KG1 (cell line): Measurements from ENCODE around the gene CLCN2.

Experiments used
- DNase-seq: peaks from one replicate; lab custom pipeline; 2025; lab: John Stamatoyannopoulos, UW

Gene CLCN2

DNA sequence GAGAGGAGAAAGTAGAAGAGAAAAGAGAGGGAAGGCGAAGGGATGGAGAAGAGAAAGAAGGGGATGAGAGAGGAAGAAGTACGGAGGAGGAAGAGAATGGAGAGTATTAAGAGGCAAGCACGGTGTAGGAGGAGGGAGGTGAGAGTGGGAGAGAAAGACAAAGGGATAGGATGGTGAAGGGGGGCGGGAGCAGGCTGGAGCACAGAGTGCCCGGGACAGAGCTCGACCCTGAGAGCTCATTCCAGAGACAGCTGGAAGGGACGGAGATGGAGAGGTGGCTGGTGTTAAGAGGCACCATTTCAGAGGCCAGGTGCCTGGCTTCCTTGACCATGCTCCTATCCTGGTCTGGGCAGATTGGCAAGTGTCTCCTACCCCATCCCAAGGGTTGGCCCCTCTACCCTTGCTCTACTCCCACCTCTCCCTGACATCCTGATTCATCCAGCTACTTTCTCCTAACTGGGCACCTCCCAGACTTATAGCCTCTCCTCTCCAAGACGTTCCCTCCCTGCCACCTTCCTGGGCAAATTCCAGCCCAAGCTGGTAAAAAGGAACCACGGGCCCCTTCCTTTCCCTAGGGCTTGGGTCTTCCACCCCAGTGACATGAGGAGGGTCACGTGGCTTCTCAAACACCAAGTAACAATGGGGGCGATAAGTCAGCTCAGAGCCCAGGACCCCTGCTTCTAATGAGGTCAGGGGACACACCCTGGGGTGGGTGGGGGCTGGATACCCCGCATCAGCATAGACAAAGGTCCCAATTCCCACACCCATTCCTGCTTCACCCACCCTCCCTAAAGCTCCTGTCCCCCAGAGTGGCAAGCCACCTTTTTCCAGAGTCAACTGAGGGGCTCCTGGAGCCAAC lies 1.1 kb downstream of the CLCN2 start:
- DNase-seq, result no peak

DNA sequence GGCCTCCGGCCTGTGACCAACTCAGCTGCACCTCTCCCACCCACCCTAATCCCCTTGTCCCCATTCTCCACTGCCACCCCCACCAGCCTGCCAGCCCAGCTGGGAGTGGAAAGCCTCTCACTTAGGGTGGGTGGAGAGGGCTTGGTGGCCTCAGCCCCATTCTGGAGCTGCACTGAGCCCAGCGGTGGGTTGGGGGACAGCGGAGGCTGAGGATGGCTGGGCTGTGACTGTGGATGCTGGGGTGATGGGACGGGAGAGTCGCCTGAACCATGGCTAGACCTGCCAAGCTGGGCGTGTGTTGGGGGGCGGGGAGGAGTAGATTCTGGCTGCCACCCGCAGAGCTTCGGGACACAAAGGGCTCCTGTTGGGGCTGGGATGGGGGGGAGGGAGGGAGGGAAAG lies 1.8 kb downstream of the CLCN2 start:
- no peak for DNase-seq

DNA sequence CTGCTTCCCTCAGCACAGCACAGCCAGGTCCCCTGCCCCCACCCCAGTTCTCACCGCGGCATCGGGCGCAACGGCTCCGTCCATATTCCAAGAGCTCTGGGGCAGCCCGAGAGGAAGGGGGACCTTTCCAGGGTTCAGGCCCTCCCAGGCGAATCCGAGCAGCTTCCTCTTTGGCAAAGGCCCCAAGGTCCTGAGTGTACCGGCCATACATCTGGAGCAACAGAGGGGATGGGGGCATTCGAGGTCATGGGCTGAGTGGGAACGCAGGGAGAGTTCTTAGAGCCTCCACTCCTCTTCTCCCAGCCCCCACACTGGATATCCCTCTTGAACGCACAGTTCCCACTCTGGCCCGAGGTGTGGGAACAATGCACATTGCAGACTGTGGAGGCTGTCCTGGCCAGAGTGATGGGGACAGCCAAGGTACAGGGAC lies 2.5 kb downstream of the CLCN2 start:
- no peak for DNase-seq

- DNase-seq, result no peak
These were observed 3.2 kb downstream of the CLCN2 start for GRCh38 chr3:184358124-184358767.

- DNase-seq, result no peak
These were observed 3.9 kb downstream of the CLCN2 start for GRCh38 chr3:184357248-184358123.

DNA sequence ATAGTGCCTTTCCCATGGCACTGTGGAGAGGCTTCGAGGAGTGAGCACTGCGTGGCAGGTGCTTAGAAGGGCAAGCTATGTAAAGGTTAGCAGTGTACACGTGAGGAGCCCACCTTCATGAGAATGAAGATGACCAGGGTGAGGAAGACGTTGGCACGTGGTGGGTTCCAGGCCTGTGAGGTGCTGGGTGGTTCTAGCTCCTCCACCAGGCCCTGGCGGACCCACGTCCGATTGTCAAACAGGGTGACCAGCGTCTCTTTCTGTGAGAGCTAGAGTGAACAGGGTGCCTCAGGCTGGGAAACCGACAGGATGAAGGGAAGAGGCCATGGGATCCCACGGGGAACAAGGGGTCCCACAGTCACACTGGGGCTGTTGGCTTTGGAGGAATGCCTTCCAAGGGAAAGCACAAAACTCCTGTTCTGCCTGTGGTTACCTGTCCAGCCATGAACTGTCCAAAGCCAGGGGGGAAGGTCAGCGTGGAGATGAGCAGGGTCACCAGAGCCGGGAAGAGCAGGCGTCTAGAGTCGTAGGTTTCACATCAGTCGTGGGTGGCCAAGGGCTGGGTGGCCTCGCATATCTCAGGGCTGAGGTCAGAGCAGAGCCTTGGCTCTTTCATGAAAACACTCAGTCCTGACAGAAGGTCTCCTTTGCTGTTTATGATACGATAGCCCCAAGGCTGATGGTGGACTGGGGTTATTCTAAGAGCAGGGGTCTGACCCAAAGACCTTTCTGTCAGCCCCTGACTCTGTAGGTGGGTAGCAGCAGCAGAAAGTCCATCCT lies 6.0 kb downstream of the CLCN2 start:
- no peak for DNase-seq

- DNase-seq, result no peak
These were observed 6.7 kb downstream of the CLCN2 start for GRCh38 chr3:184354754-184355153.

DNA sequence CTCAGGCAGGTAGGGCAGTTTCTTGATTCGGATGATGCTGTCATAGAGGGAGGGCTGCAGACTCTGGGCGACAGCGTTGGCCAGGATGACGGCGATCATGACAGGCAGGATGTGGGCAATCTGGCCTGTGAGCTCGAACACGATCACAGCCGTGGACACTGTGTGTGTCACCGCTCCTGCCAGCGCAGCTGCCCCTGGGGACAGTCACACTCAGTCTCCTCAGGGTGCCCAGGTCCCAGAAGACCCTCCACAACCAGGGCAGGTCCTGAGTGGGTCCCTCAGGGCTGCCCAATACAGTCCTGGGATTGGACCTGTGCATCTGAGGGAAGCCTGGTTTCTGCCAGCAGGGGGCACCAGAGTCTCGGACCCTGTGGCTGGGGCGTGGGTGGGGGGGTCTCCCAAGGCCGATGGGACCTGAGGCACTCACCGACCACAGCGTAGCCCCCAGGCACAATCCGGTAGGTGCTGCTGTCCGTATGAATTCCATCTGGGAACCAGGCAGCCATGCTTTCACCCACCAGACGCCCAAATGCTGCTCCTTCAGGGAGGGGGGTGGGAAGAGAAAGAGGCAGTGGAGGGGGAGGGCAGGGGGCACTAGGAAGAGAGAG lies 7.2 kb downstream of the CLCN2 start:
- DNase-seq, result no peak

GRCh38 chr3:184353546-184353941 lies 7.9 kb downstream of the CLCN2 start:
- no peak for DNase-seq

DNA sequence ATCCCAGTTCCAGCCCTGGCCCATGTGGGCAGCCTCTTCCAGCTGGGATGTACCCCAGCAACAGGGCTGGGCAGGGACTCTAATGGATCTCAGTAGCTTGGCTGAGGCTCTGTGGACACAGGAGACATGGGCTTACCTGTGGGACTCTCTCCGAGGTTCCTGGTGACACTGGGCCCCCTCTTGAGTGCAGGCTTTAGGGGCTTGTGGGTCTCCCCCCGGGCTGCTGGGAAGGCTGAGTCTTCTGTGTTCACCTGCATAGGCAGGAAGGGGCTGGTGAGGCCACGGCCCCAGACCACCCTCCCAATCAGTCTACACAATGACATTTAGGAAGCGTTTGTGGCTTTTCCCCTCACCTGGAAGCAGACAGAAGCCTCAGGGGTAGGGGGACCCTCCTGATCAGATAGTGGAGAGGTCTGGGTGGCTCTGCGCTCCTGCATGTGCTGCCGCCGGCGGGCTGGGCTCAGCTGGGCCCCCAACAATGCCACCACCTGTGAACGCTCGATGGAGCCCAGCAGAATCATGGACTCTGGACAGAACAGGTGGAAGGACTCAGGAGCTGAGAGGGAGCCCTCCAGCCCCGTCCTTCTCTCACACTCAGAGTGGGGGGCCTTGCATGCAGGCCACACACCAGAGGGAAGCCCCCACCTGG lies 8.4 kb downstream of the CLCN2 start:
- DNase-seq, result no peak

- no peak for DNase-seq
These were observed 9.1 kb downstream of the CLCN2 start for GRCh38 chr3:184352149-184352785.

- DNase-seq, result no peak
These were observed 9.8 kb downstream of the CLCN2 start for GRCh38 chr3:184351511-184352148.

GRCh38 chr3:184350618-184351017 lies 10.8 kb downstream of the CLCN2 start:
- DNase-seq, result no peak

DNA sequence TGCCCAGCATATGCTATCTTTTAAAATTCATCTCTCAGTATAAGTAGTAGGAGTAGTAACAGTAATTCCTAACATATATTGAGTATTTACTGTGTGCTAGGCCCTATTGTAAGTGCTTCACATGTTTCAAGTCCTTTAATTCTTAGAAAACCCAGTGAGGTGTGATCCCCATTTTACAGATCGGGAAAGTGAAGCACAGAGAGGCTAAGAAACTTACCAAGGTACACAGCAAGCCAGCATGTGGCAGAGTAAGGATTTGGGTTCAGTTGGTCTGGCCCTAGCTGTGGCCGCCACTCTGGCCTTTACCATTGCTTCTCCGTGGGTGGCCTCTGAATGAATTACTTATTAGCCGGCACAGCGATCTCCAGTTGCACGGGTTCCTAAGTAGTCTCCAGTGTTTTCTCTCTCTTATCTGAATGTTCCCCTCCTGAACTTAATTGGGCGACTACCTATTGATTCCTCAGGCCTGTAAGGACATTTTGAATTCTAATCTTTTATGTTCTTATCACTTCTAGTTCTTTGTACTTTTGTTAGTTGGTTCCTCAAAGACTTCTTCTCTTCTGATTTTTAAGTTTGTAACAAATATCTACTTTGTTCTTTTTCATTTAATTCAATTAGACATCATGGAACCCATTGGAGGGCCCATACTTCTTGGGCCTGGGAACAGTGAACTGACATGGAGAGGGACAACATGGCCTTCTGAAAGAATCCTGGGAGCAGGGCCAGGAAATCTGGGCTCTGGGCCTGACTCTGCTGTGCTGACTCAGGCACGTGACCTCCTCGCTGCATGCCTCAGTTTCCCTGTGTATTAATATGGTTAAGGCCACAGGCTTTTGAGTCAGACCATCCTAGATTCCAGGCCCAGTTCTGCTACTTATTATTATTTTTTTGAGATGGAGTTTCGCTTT lies 11.6 kb downstream of the CLCN2 start:
- no peak for DNase-seq

- DNase-seq, result no peak
These were observed 13.4 kb downstream of the CLCN2 start for GRCh38 chr3:184348057-184348382.

DNA sequence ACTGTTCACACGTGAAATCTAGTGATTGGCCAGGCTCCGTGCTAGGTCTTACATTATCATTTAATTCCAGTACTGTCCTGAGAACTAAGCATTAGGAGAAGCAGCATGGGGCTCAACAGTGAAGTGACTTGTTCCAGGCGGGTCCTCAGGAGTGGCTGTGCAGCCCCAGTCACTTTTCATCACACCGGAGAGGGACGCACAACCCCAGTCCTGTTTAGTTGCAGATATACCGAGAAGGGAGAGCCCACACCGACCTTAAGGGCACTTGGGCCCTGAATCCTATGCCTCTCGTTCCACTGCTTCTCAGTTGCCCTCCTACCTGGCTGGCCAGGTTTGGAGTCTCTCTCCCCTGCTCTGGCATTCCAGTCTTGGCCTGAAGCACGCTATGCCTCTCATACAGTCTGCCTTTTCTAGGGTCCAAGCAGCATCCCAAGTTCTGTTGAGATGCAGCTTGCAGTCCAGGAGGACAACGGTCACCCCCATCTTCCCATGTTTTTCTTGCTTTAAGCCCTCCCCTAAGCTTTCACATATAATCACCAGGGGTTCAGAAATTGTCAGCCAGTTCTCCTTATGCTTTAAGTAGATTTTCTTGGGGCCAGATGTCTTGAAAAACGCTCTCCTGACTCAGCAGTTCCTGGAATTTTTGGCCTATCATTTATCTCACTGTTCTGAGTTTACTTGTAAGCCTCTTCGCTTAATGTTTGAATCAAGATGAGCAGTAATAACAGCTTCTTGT lies 13.9 kb downstream of the CLCN2 start:
- no peak for DNase-seq

GRCh38 chr3:184346480-184347190 lies 14.8 kb downstream of the CLCN2 start:
- no peak for DNase-seq
